Fibroblast of lung (primary cell): ENCODE measurements around the gene CACNA1A.

ENCODE experiments used
- EZH2 ChIP-seq: IDR thresholded peaks from 2 replicates; pipeline ENCODE4 v1.5.1; 2012; ENCODE audit warnings: low read length, control low read depth, mild to moderate bottlenecking; ENCODE audit errors: missing control alignments
- TF ChIP-seq, protein P1 (sequence below), 2 donors: IDR thresholded peaks in 1 of 2; conservative IDR thresholded peaks in 1 of 2; 1 replicate in 1 of 2; 2 replicates in 1 of 2; pipeline ENCODE4 v1.5.1; 2011 to 2012; ENCODE audit warnings: low read length in 2 of 2, control low read depth in 1 of 2, inconsistent platforms in 1 of 2, low read depth in 1 of 2, mild to moderate bottlenecking in 1 of 2

DNA sequence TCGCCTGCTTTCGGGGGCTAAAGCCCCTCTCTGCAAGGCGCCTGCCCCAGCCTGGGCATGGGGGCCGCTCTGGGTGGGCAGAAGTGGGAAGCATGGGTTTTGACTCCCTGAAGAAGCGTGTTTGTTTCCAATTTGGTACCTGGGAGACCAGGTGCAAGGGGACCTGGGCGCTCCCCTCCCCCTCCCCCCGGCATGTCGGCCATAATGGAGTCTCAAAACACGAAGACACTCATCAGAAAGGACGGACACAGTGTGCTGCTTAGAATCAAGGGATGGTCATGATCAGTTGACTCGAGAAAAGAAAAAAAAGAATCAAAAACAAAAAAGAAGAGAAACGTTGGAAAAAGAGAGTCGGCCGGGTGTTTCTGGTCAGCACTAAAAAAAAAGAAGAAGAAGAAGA, 279.3 kb downstream of the CACNA1A start:
- no peak for TF ChIP-seq EZH2
- TF ChIP-seq, protein P1, sequence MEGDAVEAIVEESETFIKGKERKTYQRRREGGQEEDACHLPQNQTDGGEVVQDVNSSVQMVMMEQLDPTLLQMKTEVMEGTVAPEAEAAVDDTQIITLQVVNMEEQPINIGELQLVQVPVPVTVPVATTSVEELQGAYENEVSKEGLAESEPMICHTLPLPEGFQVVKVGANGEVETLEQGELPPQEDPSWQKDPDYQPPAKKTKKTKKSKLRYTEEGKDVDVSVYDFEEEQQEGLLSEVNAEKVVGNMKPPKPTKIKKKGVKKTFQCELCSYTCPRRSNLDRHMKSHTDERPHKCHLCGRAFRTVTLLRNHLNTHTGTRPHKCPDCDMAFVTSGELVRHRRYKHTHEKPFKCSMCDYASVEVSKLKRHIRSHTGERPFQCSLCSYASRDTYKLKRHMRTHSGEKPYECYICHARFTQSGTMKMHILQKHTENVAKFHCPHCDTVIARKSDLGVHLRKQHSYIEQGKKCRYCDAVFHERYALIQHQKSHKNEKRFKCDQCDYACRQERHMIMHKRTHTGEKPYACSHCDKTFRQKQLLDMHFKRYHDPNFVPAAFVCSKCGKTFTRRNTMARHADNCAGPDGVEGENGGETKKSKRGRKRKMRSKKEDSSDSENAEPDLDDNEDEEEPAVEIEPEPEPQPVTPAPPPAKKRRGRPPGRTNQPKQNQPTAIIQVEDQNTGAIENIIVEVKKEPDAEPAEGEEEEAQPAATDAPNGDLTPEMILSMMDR (conservative IDR thresholded peaks at IDR 0.05 in 1 of 2, IDR thresholded peaks at IDR 0.05 in 1 of 2; ENCODE audit: low read depth in 1 of 2, low read length in 2 of 2) = no peak
